SK-N-SH treated with all-trans-retinoic acid at 6 μM for 48 hours (cell line): ENCODE data around the gene PTPRB.

ENCODE experiments used
- CREB5 ChIP-seq: fragments of 250-450 bp; sonication (Bioruptor Pico); IDR thresholded peaks from 2 replicates; pipeline ENCODE4 v1.5.1; 2020; ENCODE audit warnings: low read depth, mild to moderate bottlenecking, moderate library complexity
- ESRRG ChIP-seq: fragments of 250-450 bp; sonication (Bioruptor Pico); IDR thresholded peaks from 2 replicates; pipeline ENCODE4 v1.6.1; 2021; ENCODE audit warnings: mild to moderate bottlenecking
- GLIS3 ChIP-seq: fragments of 250-450 bp; sonication (Bioruptor Pico); IDR thresholded peaks from 2 replicates; pipeline ENCODE4 v1.5.0; 2020; ENCODE audit warnings: mild to moderate bottlenecking, moderate library complexity
- PPARA ChIP-seq: fragments of 250-450 bp; sonication (Bioruptor Pico); IDR thresholded peaks from 2 replicates; pipeline ENCODE4 v1.5.0; 2020; ENCODE audit warnings: mild to moderate bottlenecking, borderline replicate concordance
- RARB ChIP-seq: fragments of 250-450 bp; sonication (Bioruptor Pico); IDR thresholded peaks from 2 replicates; pipeline ENCODE4 v1.8.0; 2021; ENCODE audit warnings: mild to moderate bottlenecking, moderate library complexity
- SNAI2 ChIP-seq: fragments of 250-450 bp; sonication (Bioruptor Pico); IDR thresholded peaks from 2 replicates; pipeline ENCODE4 v1.5.0; 2020; ENCODE audit warnings: mild to moderate bottlenecking, moderate library complexity
- TCF4 ChIP-seq: fragments of 250-450 bp; sonication (Bioruptor Pico); IDR thresholded peaks from 2 replicates; pipeline ENCODE4 v1.8.0; 2021; ENCODE audit warnings: mild to moderate bottlenecking, moderate library complexity, borderline replicate concordance
- ZFP30 ChIP-seq: fragments of 450-650 bp; formaldehyde crosslinking; IDR thresholded peaks from 2 replicates; pipeline ENCODE4 v1.5.0; 2022; ENCODE audit warnings: mild to moderate bottlenecking, moderate library complexity
- ZNF565 ChIP-seq: fragments of 450-650 bp; formaldehyde crosslinking; conservative IDR thresholded peaks from 2 replicates; pipeline ENCODE4 v1.5.0; 2020; ENCODE audit warnings: low read depth, mild to moderate bottlenecking, moderate library complexity
- ZNF70 ChIP-seq: fragments of 450-650 bp; formaldehyde crosslinking; IDR thresholded peaks from 2 replicates; pipeline ENCODE4 v1.5.0; 2020; ENCODE audit warnings: mild to moderate bottlenecking, moderate library complexity

GRCh38 chr12:70598467-70599193, 38.6 kb downstream of the PTPRB start:
- TF ChIP-seq RARB (CRISPR knock-in tag) (no peak), CREB5 (CRISPR knock-in tag) (no peak), GLIS3 (CRISPR knock-in tag) (no peak), ZNF70 (CRISPR knock-in tag) (no peak), TCF4 (CRISPR knock-in tag) (no peak), PPARA (CRISPR knock-in tag) (no peak), ZFP30 (CRISPR knock-in tag) (no peak), ZNF565 (CRISPR knock-in tag) (no peak), SNAI2 (CRISPR knock-in tag) (no peak), ESRRG (CRISPR knock-in tag) (no peak)
